ENCODE data around the gene KCNK17.

KCNK17 gene

GRCh38 chr6:39294899-39295298 is 19.3 kb downstream of the KCNK17 start:
- Histone ChIP-seq H2AFZ (ENCODE audit: low read depth, low read length) (no peak overlapping the region), H3K79me2 (ENCODE audit: low read length) (no peaks in the 10 kb centered on the region), H3K27me3 (ENCODE audit: low read depth, low read length) (peaks cover 21% of the 10 kb centered on the region; the same call in 1 of the 2 replicates), H3K4me2 (ENCODE audit: low read length) (no peak overlapping the region), H4K20me1 (ENCODE audit: insufficient read depth, low read length) (no peaks in the 10 kb centered on the region), H3K4me3 (ENCODE audit: low read length) (no peak overlapping the region), H3K27ac (ENCODE audit: low read length) (no peak overlapping the region), H3K36me3 (replicated peaks; ENCODE audit: low read depth, low read length) (no peaks in the 10 kb centered on the region), H3K9me3 (ENCODE audit: insufficient read depth, low read length) (no peaks in the 10 kb centered on the region), H3K4me1 (ENCODE audit: low read length) (no peaks in the 10 kb centered on the region), H3K9ac (ENCODE audit: low read length) (no peak overlapping the region)
- no peak for TF ChIP-seq EZH2phosphoT487 (IDR thresholded peaks at IDR 0.05; ENCODE audit: low read depth)
- TF ChIP-seq CTCF (IDR thresholded peaks at IDR 0.05; ENCODE audit: low read depth, low read length), result no peak

GRCh38 chr6:39294133-39294532 is 20.1 kb downstream of the KCNK17 start:
- no peak overlapping the region for H3K27ac ChIP-seq (ENCODE audit: low read length)
- no peak overlapping the region for H3K9ac ChIP-seq (ENCODE audit: low read length)
- H3K4me2 ChIP-seq (ENCODE audit: low read length), result no peak overlapping the region
- no peaks in the 10 kb centered on the region for H3K36me3 ChIP-seq (replicated peaks; ENCODE audit: low read depth, low read length)
- peaks cover 21% of the 10 kb centered on the region; the same call in 1 of the 2 replicates for H3K27me3 ChIP-seq (ENCODE audit: low read depth, low read length)
- H4K20me1 ChIP-seq (ENCODE audit: insufficient read depth, low read length), result no peaks in the 10 kb centered on the region
- H3K9me3 ChIP-seq (ENCODE audit: insufficient read depth, low read length), result no peaks in the 10 kb centered on the region
- H2AFZ ChIP-seq (ENCODE audit: low read depth, low read length), result no peak overlapping the region
- no peak overlapping the region for H3K4me3 ChIP-seq (ENCODE audit: low read length)
- H3K79me2 ChIP-seq (ENCODE audit: low read length), result no peaks in the 10 kb centered on the region
- H3K4me1 ChIP-seq (ENCODE audit: low read length), result peaks cover 7% of the 10 kb centered on the region
- TF ChIP-seq CTCF (IDR thresholded peaks at IDR 0.05; ENCODE audit: low read depth, low read length) (no peak), EZH2phosphoT487 (IDR thresholded peaks at IDR 0.05; ENCODE audit: low read depth) (no peak)

DNA sequence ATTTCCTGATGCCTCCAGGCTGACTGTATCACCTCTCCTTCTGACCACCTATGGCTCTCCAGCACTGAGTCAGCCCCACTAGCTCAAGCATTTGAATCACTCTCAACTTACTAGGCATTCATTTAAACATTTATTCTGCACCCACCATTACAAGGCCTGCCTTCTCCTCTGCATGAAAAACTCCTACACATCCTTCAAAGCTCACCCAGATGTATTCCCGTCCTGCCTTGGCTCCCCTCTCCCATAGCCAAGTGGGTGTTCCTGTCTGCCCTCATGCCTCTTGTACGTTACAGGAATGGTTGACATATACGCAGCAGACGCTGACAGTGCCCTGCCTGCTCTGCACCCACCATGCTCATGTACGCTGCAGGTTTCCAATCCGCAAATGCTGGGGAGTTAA is 21.6 kb downstream of the KCNK17 start:
- Histone ChIP-seq H3K27me3 (ENCODE audit: low read depth, low read length) (peaks cover 21% of the 10 kb centered on the region; the same call in 1 of the 2 replicates), H4K20me1 (ENCODE audit: insufficient read depth, low read length) (no peaks in the 10 kb centered on the region), H3K36me3 (replicated peaks; ENCODE audit: low read depth, low read length) (no peaks in the 10 kb centered on the region), H3K27ac (ENCODE audit: low read length) (no peak overlapping the region), H3K9ac (ENCODE audit: low read length) (no peak overlapping the region), H3K4me2 (ENCODE audit: low read length) (no peak overlapping the region), H2AFZ (ENCODE audit: low read depth, low read length) (no peak overlapping the region), H3K9me3 (ENCODE audit: insufficient read depth, low read length) (no peaks in the 10 kb centered on the region), H3K4me1 (ENCODE audit: low read length) (peaks cover 7% of the 10 kb centered on the region), H3K4me3 (ENCODE audit: low read length) (no peak overlapping the region), H3K79me2 (ENCODE audit: low read length) (no peaks in the 10 kb centered on the region)
- TF ChIP-seq CTCF (IDR thresholded peaks at IDR 0.05; ENCODE audit: low read depth, low read length) (no peak), EZH2phosphoT487 (IDR thresholded peaks at IDR 0.05; ENCODE audit: low read depth) (no peak)

DNA sequence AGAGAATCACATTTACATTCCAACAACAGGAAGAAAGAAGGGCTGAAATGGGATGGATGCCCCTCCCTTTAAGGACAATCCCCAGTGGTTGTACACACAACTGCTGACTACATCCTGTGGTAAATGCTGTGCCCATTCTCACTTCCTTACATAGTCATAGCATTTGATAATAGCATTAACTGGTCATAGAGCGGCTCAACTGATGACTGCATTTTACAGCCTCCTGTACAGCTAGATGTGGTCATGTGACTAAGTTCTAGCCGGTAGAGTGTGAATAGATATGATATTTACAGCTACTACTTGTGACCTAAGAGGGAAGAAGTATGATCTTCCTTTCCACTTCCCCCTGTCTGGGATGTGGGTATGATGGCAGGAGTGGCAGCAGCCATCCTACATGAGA is 24.7 kb downstream of the KCNK17 start:
- TF ChIP-seq CTCF (IDR thresholded peaks at IDR 0.05; ENCODE audit: low read depth, low read length) (no peak), EZH2phosphoT487 (IDR thresholded peaks at IDR 0.05; ENCODE audit: low read depth) (no peak)
- H3K9me3 ChIP-seq (ENCODE audit: insufficient read depth, low read length), result no peaks in the 10 kb centered on the region
- H3K27me3 ChIP-seq (ENCODE audit: low read depth, low read length), result peaks cover 21% of the 10 kb centered on the region; the same call in 1 of the 2 replicates
- no peak overlapping the region for H3K9ac ChIP-seq (ENCODE audit: low read length)
- peaks cover 16% of the 10 kb centered on the region for H3K4me1 ChIP-seq (ENCODE audit: low read length)
- H3K79me2 ChIP-seq (ENCODE audit: low read length), result no peaks in the 10 kb centered on the region
- no peak overlapping the region for H3K27ac ChIP-seq (ENCODE audit: low read length)
- H3K4me2 ChIP-seq (ENCODE audit: low read length), result no peak overlapping the region
- no peak overlapping the region for H2AFZ ChIP-seq (ENCODE audit: low read depth, low read length)
- H4K20me1 ChIP-seq (ENCODE audit: insufficient read depth, low read length), result no peaks in the 10 kb centered on the region
- no peaks in the 10 kb centered on the region for H3K36me3 ChIP-seq (replicated peaks; ENCODE audit: low read depth, low read length)
- no peak overlapping the region for H3K4me3 ChIP-seq (ENCODE audit: low read length)

All from OCI-LY3 (cell line).